KMS-11 (cell line): ENCODE data around the gene PSMD8.

ENCODE experiments used
- H2AFZ ChIP-seq: fragments of 200-600 bp; sonication (generic); 2 replicates; pipeline ENCODE4 v1.6.1; 2016; ENCODE audit warnings: antibody characterized with exemption, mixed run types, low read depth
- H3K27ac ChIP-seq: fragments of 200-600 bp; sonication (generic); 2 replicates; pipeline ENCODE4 v1.6.1; 2016; ENCODE audit warnings: mild to moderate bottlenecking, mixed run types
- H3K27me3 ChIP-seq: fragments of 200-600 bp; sonication (generic); 2 replicates; pipeline ENCODE4 v1.6.1; 2017; ENCODE audit warnings: mild to moderate bottlenecking, low read depth, mixed run types, moderate library complexity; ENCODE audit not compliant: insufficient read depth
- H3K36me3 ChIP-seq: fragments of 200-600 bp; sonication (generic); 2 replicates; pipeline ENCODE4 v1.6.1; 2017; ENCODE audit warnings: mild to moderate bottlenecking, mixed run types; ENCODE audit not compliant: insufficient read depth
- H3K4me1 ChIP-seq: fragments of 200-600 bp; sonication (generic); 2 replicates; pipeline ENCODE4 v1.6.1; 2016; ENCODE audit warnings: mild to moderate bottlenecking, low read depth, mixed run types; ENCODE audit not compliant: poor library complexity, severe bottlenecking
- H3K4me2 ChIP-seq: fragments of 200-600 bp; sonication (generic); 2 replicates; pipeline ENCODE4 v1.7.0; 2016; ENCODE audit warnings: mild to moderate bottlenecking, mixed run types
- H3K4me3 ChIP-seq: fragments of 200-600 bp; sonication (generic); IDR thresholded peaks from 2 replicates; pipeline ENCODE4 v1.6.1; 2017; ENCODE audit warnings: low read depth, low read length, mixed read lengths; ENCODE audit not compliant: insufficient read depth
- H3K79me2 ChIP-seq: fragments of 200-600 bp; sonication (generic); 2 replicates; pipeline ENCODE4 v1.6.1; 2016; ENCODE audit warnings: low read depth, mixed run types; ENCODE audit not compliant: insufficient read depth
- H3K9ac ChIP-seq: fragments of 200-600 bp; sonication (generic); 2 replicates; pipeline ENCODE4 v1.6.1; 2016; ENCODE audit warnings: mild to moderate bottlenecking, mixed run types
- H4K20me1 ChIP-seq: fragments of 200-600 bp; sonication (generic); 2 replicates; pipeline ENCODE4 v1.6.1; 2016; ENCODE audit warnings: mild to moderate bottlenecking, mixed run types; ENCODE audit not compliant: insufficient read depth
- TF ChIP-seq, protein P1 (sequence below): fragments of 200-600 bp; sonication (generic); conservative IDR thresholded peaks from 2 replicates; pipeline ENCODE4 v1.6.1; 2017; ENCODE audit warnings: low read depth, mild to moderate bottlenecking, antibody characterized with exemption, low read length, moderate library complexity, mixed read lengths

PSMD8 gene

DNA sequence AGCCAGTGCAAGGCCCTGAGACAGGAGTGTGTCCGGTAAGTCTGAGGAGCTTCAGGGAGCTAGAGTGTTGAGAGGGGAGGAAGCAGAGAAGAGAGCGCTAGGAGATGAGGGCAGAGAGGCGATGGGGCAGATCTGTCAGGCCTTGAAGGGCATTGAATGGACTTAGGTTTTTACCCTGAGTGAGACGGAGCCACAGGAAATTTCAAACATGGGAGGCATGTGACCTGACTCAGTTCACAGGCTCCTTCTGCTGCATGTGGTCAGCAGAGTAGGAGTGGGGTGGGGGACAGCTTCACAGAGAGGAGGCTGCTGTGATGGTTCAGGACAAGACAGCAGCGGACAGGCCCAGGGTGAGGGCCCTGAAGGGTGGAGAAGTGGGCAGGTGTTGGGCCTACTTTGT lies 26.0 kb downstream of the PSMD8 start:
- Histone ChIP-seq H3K27ac (no peak overlapping the region), H4K20me1 (no peaks in the 10 kb centered on the region), H3K9ac (no peak overlapping the region), H3K4me3 (no peak overlapping the region), H3K79me2 (no peaks in the 10 kb centered on the region), H3K27me3 (peaks cover 42% of the 10 kb centered on the region), H3K4me2 (no peak overlapping the region), H3K36me3 (no peaks in the 10 kb centered on the region), H2AFZ (no peak overlapping the region), H3K4me1 (no peaks in the 10 kb centered on the region)
- TF ChIP-seq, protein P1, sequence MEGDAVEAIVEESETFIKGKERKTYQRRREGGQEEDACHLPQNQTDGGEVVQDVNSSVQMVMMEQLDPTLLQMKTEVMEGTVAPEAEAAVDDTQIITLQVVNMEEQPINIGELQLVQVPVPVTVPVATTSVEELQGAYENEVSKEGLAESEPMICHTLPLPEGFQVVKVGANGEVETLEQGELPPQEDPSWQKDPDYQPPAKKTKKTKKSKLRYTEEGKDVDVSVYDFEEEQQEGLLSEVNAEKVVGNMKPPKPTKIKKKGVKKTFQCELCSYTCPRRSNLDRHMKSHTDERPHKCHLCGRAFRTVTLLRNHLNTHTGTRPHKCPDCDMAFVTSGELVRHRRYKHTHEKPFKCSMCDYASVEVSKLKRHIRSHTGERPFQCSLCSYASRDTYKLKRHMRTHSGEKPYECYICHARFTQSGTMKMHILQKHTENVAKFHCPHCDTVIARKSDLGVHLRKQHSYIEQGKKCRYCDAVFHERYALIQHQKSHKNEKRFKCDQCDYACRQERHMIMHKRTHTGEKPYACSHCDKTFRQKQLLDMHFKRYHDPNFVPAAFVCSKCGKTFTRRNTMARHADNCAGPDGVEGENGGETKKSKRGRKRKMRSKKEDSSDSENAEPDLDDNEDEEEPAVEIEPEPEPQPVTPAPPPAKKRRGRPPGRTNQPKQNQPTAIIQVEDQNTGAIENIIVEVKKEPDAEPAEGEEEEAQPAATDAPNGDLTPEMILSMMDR, result no peak

DNA sequence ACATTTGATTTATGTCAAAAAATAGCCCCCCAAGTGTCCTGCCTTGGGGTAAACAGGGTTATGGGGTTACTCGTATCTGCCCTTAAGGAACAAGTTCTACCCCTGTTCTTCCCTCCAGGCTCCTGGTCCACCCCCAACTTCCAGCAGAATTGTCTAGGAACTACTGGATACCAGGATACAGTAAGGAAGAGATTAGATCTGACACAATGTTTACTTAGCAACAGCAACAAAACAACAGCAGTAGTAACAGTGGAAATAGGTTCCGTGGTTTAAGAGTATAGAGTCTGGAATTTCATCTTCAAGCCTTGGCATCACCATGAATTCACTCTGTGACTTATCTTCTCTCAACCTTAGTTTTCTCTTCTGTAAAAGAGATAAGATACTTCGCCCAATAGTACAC lies 26.8 kb downstream of the PSMD8 start:
- Histone ChIP-seq H3K36me3 (no peaks in the 10 kb centered on the region), H3K27ac (no peak overlapping the region), H3K4me2 (no peak overlapping the region), H3K79me2 (no peaks in the 10 kb centered on the region), H3K9ac (no peak overlapping the region), H3K27me3 (peaks cover 36% of the 10 kb centered on the region), H3K4me3 (no peak overlapping the region), H3K4me1 (no peaks in the 10 kb centered on the region), H4K20me1 (no peaks in the 10 kb centered on the region), H2AFZ (no peak overlapping the region)
- TF ChIP-seq, protein P1, result no peak

DNA sequence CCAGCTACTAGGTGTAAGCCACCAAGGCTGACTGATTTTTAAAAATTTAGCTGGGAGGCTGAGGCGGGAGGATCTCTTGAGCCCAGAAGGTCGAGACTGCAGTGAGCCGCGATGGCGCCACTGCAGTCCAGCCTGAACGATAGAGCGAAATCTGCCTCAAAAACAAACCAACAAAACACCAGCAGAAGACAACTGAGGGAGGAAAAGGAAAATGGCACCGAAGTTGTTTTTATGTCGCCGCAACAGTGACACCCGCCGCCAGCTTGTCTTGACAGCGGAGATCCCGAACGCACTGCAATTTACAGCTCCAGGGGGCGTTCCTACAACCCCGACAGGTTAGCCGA lies 28.2 kb downstream of the PSMD8 start:
- peak overlapping the region; percentile 28; the same call in 1 of the 2 replicates for H3K9ac ChIP-seq
- no peaks in the 10 kb centered on the region for H3K36me3 ChIP-seq
- H4K20me1 ChIP-seq, result no peaks in the 10 kb centered on the region
- peak overlapping the region; percentile 96 for H2AFZ ChIP-seq
- peak overlapping the region; percentile 47; the same call in 1 of the 2 replicates for H3K4me2 ChIP-seq
- TF ChIP-seq, protein P1, result no peak
- peaks cover 22% of the 10 kb centered on the region for H3K27me3 ChIP-seq
- H3K79me2 ChIP-seq, result no peaks in the 10 kb centered on the region
- H3K4me1 ChIP-seq, result no peaks in the 10 kb centered on the region
- no peak overlapping the region for H3K4me3 ChIP-seq
- H3K27ac ChIP-seq, result no peak overlapping the region

DNA sequence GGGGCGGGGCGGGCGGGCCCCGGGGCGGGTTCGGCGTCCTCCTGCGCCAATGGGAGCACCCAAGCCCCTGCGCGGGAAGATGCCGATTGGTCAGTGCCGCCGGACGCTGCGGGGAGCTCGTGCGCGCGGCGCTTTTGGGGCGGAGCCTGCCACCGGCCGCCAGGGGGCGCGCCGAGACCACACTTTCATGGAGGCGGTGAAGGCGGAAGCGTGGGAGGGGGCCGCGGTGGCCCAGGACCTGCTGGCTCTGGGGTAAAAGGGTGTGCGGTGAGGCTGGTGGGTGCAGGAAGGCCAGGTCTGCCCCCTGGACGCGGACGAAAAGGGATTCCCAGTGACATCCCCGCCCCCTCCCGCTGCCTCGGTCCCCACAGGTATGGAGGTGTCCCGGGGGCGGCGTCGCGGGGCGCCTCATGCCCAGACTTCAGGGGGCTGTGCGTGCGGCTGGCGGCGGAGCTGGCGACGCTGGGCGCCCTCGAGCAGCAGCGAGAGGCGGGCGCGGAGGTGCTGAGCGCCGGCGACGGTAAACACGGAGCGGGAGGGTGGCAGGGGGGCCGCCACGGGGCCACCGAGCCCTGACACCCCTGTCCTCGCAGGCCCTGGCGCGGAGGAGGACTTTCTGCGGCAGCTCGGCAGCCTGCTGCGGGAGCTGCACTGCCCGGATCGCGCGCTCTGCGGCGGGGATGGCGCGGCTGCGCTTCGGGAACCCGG lies 28.8 kb downstream of the PSMD8 start, which contains the start of gene FAM98C:
Gene FAM98C (plus strand): TSS at position 127 of the 708 bp plus-strand sequence. CDS start 61 bp downstream, at position 188.
- Histone ChIP-seq H3K27ac (peak within 1 kb of the TSS; percentile 46), H3K36me3 (no peaks in the 10 kb centered on the region), H3K9ac (peak within 1 kb of the TSS; percentile 77), H3K79me2 (no peaks in the 10 kb centered on the region), H3K4me2 (peak within 1 kb of the TSS; percentile 58), H3K4me3 (no peak within 1 kb of the TSS), H3K27me3 (peaks cover 16% of the 10 kb centered on the region), H2AFZ (peak within 1 kb of the TSS; percentile 96), H3K4me1 (no peaks in the 10 kb centered on the region), H4K20me1 (no peaks in the 10 kb centered on the region)
- TF ChIP-seq, protein P1, result peak; percentile 85
